ACHN (cell line): ENCODE results near the gene RLN3.

ENCODE experiments used
- DNase-seq: peaks from one replicate; pipeline ENCODE4 v3.0.0-alpha.2; 2015
- in situ Hi-C: cut with HindIII; loops from 2 replicates; pipeline ENCODE4 v1.10.0; 2017; ENCODE audit warnings: low sequenced_read_pairs, low pct_ligation_motif_present, low pct_unique_long_range_greater_than_20kb

RLN3 gene, protein sequence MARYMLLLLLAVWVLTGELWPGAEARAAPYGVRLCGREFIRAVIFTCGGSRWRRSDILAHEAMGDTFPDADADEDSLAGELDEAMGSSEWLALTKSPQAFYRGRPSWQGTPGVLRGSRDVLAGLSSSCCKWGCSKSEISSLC

DNA sequence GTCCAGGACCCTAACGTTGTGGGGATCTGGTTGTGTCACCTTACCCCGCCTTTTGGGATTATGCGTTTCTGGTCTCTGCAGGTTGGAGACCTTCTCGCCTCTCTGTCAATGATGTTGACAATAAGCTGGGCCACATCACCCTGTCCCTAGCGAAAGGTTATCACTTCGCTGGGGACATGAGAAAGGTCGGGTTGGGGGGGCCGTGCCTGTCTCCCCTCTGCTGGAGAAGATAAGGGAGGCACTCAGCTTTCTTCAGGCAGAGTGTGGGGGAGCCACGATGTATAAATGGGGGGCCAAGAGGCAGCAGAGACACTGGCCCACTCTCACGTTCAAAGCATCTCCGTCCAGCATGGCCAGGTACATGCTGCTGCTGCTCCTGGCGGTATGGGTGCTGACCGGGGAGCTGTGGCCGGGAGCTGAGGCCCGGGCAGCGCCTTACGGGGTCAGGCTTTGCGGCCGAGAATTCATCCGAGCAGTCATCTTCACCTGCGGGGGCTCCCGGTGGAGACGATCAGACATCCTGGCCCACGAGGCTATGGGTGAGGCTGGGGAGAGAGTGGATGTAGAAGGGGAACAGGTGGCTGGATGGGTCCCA lies at the start of gene RLN3:
Gene RLN3, plus strand, starts transcription at position 293 of the 595 bp plus-strand sequence. Its CDS starts 57 bp downstream, at position 350.
- no peak for DNase-seq
- in situ Hi-C loops, result no loop called here

DNA sequence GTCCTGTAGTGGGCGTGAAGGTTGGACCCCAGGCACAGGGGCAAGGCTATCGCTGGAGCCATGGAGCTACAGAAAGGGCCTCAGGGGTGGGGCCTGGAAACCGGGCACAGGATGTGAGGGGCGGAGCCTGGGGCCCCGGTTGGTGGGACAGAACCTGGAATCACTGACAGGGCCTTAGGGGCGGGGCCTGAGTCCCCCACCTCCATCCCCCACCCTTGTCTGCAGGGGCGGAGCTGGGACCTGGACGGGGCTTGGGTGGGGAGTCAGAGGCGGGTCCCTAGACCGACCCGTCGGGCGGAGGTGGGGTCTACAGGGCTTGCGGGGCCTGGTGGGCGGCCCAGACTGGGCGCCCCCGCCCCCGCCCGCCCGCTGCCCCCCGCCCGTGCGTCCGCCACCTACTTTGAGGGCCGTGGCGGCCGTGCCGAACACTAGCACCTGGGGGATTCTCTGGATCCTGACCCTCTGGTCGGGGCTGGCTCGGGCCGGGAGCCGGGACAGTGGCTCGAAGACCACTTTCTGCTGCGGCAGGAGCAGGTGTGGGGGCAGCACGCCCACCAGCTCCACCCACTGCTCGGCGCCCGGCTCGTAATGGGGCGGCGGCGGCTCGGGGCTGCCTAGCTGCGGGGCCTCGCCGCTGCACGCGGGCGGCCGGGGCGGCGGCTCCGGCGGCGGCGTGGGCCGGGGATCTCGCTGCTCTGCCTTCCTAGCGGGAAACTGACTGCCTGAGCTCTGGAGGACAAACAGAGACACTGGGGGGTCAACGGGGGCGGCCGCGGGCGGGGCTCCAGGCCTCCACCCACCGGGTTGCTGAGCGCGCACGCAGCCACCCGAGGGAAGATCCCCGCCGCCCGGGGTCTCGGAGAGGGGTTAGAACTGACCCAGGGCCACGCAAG lies 49.4 kb upstream of the RLN3 start:
- in situ Hi-C loops, result no loop called here
- DNase-seq, result no peak

DNA sequence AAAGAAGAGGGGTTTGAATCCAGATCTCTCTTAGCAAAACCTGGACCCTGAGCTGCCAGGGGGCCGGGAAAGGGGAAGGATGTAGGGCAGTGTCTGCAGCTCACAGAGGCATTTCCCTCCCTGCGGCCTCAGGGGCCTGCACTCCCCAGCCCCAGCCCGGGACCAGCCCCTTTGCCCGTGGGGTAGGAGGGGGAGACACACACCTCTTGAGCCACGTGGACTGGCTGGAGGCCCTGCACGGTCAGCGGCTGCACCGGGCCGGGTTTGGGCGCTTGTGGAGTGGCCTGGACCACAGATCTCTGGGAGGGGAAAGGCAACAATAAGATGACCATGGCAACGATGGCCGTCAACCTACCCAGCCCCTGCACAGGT lies 48.7 kb upstream of the RLN3 start:
- DNase-seq, result no peak
- in situ Hi-C loops, result no loop called here

DNA sequence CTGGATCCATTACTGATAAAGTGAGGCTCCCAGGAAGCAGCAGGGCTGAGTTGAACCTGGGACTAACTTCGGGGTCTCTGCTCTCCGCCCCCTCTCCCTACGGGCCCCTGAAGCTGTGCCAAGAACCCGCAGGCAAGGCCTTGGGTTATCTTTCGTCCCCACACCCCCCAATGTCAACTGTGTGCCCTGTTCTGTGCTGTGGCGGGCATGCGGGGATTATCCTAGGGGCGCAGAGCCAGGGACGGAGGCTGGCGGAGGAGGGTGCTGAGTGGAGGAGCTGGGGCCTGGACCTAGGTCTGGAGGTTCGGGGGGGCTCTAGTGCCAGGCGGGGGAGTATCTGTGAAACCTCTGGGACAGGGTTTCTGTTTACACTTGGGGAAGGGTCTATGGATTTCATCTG lies 48.3 kb upstream of the RLN3 start:
- in situ Hi-C loops, result no loop called here
- DNase-seq, result no peak

DNA sequence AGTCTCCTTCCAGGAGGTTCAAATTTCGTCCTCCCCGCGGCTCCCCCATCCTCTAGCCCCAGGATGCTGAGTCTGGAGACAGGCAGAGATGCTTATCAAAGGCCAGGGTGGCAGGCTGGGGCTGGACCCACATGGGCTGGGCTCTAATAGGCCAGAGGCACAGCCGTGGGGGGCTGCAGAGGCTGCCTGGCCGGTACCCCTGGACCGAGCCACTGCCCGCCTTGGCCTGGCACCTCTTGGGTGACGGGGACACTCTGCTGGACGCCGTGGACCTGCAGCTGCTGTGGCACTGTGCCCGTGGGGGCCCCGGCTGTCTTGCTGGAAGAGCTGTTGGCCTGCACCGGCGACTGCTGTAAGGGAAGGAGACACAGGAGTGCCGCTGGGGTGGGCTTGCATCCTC lies 47.6 kb upstream of the RLN3 start:
- no peak for DNase-seq
- in situ Hi-C loops, result no loop called here

DNA sequence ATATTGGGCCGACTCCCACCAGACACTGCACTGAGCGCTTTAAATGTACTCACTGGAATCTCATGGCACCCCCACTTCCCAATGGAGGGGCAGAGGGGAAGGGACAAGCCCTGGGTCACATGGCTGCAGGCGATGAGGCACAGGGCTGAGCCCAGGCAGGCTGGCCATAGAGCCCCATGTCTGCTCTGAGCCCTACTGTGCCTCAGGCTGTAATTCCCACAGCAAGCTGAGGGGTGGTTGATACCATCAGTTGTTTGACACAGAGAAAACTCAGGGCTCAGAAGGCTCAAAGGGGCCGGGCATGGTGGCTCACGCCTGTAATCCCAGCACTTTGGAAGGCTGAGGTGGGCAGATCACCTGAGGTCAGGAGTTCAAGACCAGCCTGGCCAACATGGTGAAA lies 46.9 kb upstream of the RLN3 start:
- in situ Hi-C loops, result no loop called here
- DNase-seq, result no peak

DNA sequence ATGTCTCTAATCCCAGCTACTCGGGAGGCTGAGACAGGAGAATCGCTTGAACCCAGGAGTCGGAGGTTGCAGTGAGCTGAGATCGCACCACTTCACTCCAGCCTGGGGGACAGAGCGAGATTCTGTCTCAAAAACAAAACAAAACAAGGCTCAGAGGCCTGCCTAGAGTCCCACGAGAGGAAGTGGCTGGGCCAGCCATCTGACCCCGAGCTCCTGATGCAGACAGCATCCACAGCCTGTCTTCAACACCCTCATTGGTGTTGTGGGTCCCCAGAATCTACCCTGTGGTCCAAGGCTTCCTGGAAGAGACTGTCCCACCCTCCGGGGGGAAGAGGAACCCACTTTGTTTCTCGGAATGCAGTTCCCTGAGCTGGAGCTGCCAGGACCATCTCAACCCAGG lies 46.5 kb upstream of the RLN3 start:
- no peak for DNase-seq
- in situ Hi-C loops, result no loop called here

DNA sequence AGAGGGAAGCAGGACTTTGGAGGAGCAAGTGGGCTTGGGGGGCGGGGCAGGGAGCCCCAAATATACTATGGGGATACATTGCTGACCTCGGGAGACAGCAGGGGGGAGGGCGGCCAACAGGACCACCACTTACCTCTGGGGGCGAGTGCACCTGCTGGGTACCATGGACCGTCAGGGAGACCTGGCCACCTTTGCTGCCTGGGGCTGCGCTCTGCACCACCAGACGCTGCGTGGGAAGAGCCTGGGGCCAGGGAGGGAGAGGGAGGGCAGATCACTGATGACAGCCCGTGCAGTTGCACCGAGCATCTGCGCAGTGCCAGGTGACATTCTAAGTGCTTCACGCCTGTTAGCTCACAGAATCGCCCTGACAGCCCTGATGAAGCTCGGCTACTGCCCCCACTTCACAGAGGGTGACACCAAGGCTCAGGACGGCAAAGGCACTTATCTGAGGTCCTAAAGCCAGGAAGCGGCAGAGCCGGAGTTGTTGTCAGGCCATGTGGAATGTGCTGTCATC lies 45.9 kb upstream of the RLN3 start:
- in situ Hi-C loops, result no loop called here
- DNase-seq, result no peak

DNA sequence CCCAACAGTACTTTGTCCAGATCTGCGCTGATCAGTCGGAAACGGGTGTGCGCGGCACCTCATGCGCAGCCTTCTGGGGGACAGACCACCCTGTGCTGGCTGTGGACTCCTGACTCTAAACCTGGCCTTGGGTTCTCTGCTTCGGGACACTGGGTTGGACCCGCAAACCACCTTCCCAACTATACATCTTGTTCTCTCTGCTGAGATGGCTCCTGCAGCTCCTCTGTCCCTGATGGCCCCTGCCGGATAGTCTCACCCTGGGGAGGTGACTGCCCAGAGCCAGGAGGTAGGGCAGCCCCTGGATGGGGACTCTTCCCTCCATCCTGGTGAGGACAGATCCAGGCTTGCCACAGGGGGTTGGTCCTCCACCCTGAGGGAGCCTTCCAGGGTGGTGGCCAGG lies 45.2 kb upstream of the RLN3 start:
- in situ Hi-C loops, result no loop called here
- DNase-seq, result no peak

DNA sequence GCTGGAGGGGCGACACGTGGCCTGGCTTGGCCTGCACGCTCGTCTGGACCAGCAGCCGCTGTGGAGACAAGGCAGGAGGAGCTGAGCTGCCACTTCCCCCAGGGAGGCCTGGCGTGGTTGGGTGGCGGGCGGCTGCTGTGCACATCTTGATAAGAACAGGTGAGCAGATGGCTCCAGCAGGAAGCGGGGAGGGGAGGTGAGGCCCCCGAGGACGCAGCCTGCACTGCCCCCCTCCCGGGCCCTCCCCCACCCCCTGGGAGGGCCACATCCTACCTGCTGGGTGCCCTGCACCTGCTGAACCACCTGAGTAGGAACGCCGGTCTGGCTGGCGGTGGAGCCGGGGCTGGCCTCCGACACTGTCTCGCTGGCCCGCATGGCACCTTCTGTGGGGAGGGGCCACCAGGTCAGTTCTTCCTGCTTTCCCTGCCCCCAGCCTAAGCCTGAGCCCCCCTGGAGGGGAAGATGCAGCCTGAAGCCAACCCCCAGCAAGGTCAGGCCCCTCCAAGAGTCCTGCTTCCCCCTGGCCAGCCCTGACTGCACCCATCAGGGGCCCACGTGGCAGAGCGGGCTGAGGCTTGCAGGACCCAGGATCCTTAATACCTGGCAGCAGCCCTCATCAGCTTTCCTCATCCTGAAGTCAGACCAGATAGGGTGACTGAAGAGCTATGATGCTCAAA lies 44.6 kb upstream of the RLN3 start:
- in situ Hi-C loops, result no loop called here
- no peak for DNase-seq

DNA sequence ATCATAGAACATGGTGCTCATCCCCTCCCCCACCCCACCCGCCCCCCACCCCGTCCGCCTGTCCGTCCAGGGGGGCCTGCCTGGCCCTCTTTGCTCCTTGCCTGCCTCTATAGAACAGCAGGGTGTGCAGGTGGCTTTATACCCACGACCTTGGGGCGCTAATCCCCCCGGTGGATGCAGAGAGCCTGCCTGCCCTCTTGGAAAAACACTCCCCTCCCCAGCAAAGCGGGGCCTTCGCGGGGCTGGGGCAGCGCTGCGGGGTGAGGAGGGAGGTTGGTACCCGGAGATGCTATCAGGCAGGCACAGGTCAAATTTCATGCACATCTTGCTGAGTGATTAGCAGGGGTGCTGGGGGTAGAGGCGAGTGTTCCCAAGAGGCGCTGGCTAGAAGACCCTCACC lies 43.8 kb upstream of the RLN3 start:
- DNase-seq, result no peak
- in situ Hi-C loops, result no loop called here

DNA sequence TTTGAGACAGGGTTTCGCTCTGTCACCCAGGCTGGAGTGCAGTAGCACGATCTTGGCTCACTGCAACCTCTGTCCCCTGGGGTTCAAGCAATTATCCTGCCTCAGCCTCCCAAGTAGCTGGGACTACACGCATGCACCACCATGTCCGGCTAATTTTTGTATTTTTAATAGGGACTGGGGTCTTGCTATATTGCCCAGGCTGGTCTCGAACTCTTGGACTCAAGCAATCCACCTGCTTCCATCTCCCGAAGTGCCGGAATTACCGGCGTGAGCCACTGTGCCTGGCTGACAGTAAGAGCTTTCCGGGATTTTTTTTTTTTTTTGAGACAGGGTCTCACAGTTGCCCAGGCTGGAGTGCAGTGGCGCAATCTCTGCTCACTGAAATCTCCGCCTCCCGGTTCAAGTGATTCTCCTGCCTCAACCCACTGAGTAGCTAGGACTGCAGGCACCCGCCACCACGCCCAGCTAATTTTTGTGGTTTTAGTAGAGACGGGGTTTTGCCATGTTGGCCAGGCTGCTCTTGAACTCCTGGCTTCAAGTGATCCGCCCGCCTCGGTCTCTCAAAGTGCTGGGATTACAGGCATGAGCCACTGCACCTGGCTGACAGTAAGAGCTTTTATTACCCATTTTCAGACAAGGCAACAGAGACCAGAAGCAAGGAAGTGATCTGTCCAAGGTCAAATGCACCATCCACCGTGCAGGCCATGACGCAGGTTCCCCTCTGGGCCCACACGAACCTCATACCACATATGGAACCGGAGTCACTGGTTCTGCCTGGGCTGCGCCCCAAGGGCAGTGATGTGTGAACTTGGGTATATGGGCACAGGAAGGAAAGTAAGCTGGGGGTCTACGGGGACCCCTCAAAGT lies 42.8 kb upstream of the RLN3 start:
- in situ Hi-C loops, result no loop called here
- DNase-seq, result no peak

DNA sequence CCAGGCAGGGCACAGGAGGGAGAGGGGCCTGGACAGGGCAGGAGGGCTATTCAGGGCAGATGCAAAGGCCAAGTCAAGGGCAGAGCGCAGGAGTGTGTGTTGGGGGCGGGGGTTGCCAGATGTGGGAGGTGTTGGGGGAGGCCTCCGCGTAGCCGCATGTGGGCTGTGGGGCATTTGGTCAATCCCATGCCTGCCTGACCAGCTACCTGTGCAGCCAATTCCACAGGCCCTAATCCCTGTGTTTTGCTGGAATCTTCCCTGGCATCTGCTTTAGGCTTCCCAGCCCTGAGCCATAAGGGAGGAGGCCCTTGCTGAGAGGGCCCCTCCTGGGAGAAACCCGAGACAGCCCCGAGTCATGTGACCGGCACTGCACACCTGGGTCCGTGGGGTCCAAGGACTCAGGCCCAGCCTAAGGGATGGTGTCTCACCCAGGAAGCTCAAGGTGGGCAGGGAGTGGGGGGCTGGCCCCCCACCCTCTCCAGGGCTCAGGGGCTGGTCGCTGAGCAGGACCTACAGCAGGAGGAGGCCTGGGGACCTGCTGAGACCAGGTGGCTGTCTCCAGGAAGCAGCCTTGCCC lies 42.1 kb upstream of the RLN3 start:
- in situ Hi-C loops, result no loop called here
- DNase-seq, result no peak

DNA sequence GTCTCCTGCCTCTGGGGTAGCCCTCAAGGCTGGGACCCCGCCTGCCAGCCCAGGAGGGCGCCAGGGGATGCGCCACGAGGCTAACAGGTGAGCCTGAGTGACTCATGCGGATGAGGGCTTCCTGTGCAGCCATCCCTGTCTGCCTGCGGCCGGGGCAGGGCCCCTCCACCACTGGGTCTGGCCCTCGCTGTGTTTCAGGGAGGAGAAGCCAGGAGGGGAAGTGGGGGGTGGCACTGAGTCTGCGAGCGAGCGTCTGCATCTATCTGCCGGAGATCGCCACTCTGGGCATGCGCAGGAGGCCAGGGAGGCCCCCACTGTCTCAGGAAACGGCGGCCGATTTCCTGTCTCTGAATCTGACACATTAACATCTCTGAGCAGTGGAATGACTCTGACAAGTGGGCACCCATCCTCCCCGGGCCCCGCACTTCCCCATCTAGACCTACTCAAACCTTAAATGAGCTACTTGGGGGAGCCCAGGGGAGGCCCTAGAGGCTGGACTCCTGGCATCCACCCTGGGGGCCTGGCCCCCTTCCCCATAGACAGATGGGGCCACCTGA lies 41.5 kb upstream of the RLN3 start:
- in situ Hi-C loops, result no loop called here
- peak; percentile 75 for DNase-seq

DNA sequence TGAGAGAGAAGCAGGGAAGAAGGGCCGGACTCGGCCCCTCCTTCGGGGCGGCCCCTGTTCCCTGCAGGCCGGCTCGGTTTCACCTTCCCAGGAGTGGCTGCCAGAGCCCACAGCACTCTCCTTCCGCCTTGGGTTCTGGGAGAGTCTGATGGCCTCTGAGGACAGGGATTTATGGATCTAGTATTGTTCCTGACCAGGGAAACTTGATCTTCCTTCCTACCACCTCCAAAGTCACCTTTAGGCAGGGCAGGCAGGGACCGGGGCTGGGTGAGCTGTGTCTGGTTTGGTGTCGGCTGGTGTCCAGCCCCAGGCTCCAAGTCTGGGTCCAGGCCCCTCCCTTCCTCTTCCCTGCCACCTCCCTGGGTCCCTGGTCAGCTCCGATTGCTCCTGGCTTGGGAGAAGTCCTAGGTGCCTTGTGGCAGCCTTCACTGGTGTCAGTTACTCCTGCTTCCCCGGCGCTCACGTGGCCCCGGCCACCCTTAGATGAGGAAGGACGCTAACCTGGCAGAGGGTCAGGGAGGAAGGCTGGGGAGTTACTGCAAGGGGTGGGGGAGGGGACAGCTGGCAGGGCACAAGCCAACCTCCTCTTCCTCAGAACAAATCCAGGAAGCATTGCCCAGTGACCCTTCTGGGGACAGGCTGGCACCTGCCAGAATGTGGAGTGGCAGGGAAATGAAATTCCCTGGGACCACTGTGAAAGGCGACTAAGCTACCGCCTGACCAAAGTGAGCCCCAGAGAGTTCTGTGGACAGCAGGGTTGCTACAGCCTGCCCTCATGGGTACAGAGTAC lies 40.7 kb upstream of the RLN3 start:
- in situ Hi-C loops, result no loop called here
- no peak for DNase-seq

DNA sequence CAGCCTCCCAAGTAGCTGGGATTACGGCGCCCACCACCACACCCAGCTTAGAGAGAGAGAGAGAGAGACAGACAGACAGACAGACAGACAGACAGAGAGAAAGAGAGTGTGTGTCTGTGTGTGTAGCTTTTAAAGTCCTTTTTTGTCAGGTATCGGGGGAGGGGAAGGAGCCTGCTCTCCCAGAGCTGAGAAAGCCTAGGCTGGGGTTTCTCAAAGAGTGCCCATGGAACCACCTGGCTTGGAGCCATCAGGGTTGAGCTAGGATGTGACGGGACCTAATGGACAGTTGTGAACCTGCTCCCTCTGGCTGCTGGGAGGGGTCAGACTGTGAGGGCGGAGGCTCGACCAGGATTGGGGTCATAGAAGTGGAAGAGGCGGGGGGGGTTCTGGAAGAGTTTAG lies 38.5 kb upstream of the RLN3 start:
- no peak for DNase-seq
- in situ Hi-C loops, result no loop called here

DNA sequence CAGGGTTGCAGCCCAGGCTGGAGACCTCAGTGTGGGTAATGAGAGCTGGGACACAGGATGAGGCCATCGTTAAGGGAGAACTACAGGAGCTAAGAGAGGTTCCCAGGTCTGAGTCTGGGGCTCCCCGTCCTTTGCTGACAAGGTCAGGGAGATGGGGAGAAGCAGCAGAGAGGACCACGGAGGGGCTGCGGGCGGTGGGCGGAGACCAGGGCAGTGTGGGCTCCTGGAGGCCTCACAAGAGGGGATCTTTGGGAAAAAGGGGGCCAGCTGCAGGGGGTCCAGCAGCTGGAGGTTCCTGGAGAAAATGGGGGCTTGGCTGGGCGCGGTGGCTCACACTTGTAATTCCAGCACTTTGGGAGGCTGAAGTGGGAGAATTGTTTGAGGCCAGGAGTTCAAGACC lies 37.9 kb upstream of the RLN3 start:
- no peak for DNase-seq
- in situ Hi-C loops, result no loop called here
